Effector memory CD4-positive, alpha-beta T cell (primary cell): ENCODE measurements around the gene SEMA4C.
A peak's percentile ranks its signal among the peaks of the same experiment; 100 is the strongest.

Experiments used
- DNase-seq, 3 donors: peaks; one replicate each; pipeline ENCODE4 v3.0.0-alpha.2; 2020
- H3K27ac ChIP-seq: 2 replicates; pipeline ENCODE4 v1.7.0; 2013; ENCODE audit warnings: mild to moderate bottlenecking, low read length, moderate library complexity; ENCODE audit not compliant: insufficient read depth, poor library complexity, severe bottlenecking
- H3K27me3 ChIP-seq: replicated peaks from 2 replicates; pipeline ENCODE4 v1.7.0; 2013; ENCODE audit warnings: mild to moderate bottlenecking, low read length; ENCODE audit not compliant: insufficient read depth, control insufficient read depth, poor library complexity, severe bottlenecking
- H3K36me3 ChIP-seq: 2 replicates; pipeline ENCODE4 v1.7.0; 2013; ENCODE audit warnings: mild to moderate bottlenecking, low read length, moderate library complexity; ENCODE audit not compliant: control insufficient read depth, insufficient read depth
- H3K4me1 ChIP-seq: 2 replicates; pipeline ENCODE4 v1.7.0; 2013; ENCODE audit warnings: low read length, mild to moderate bottlenecking; ENCODE audit not compliant: control insufficient read depth, insufficient read depth, poor library complexity, severe bottlenecking
- H3K4me3 ChIP-seq: 2 replicates; pipeline ENCODE4 v1.7.0; 2013; ENCODE audit warnings: low read length, low read depth, mild to moderate bottlenecking; ENCODE audit not compliant: insufficient read depth, poor library complexity, severe bottlenecking
- H3K9me3 ChIP-seq: 2 replicates; pipeline ENCODE4 v1.7.0; 2013; ENCODE audit warnings: mild to moderate bottlenecking, low read length, moderate library complexity; ENCODE audit not compliant: control insufficient read depth

SEMA4C gene

GRCh38 chr2:96880891-96881273 is 11.0 kb upstream of the SEMA4C start:
- Histone ChIP-seq H3K36me3 (no peaks in the 10 kb centered on the region), H3K4me3 (no peak overlapping the region), H3K4me1 (no peaks in the 10 kb centered on the region), H3K27me3 (no peaks in the 10 kb centered on the region), H3K9me3 (no peaks in the 10 kb centered on the region), H3K27ac (no peak overlapping the region)
- DNase-seq, result no peak

GRCh38 chr2:96879545-96880040 is 9.7 kb upstream of the SEMA4C start:
- Histone ChIP-seq H3K27ac (no peak overlapping the region), H3K27me3 (no peaks in the 10 kb centered on the region), H3K36me3 (no peaks in the 10 kb centered on the region), H3K4me3 (no peak overlapping the region), H3K9me3 (no peaks in the 10 kb centered on the region), H3K4me1 (no peaks in the 10 kb centered on the region)
- DNase-seq, result no peak

GRCh38 chr2:96878796-96879544 is 9.1 kb upstream of the SEMA4C start:
- no peak for DNase-seq
- Histone ChIP-seq H3K4me3 (no peak overlapping the region), H3K27ac (no peak overlapping the region), H3K4me1 (peaks cover 4% of the 10 kb centered on the region), H3K36me3 (no peaks in the 10 kb centered on the region), H3K27me3 (no peaks in the 10 kb centered on the region), H3K9me3 (no peaks in the 10 kb centered on the region)

DNA sequence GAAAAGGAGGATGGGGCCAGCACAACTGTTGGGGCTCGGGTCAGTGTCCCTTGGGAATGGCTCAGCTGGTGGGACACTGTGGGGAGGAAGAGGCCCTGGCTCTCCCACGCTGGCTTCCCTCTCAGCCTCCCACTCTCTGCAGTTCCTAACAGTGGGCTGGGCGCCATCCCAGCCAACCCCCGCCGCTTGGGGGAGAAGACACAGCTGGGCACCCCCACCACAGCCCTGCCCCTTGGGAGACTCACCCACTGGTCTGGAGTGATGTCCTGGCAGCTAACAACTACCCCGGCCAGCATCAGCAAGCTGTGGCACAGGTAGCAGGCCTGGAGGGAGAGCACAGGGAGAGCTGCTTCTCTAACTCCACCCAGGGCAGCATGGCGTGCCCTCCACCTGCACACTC is 8.3 kb upstream of the SEMA4C start:
- H3K4me1 ChIP-seq, result peaks cover 8% of the 10 kb centered on the region
- H3K4me3 ChIP-seq, result no peak overlapping the region
- no peaks in the 10 kb centered on the region for H3K36me3 ChIP-seq
- H3K27me3 ChIP-seq, result no peaks in the 10 kb centered on the region
- DNase-seq, result no peak
- H3K27ac ChIP-seq, result no peak overlapping the region
- H3K9me3 ChIP-seq, result no peaks in the 10 kb centered on the region

DNA sequence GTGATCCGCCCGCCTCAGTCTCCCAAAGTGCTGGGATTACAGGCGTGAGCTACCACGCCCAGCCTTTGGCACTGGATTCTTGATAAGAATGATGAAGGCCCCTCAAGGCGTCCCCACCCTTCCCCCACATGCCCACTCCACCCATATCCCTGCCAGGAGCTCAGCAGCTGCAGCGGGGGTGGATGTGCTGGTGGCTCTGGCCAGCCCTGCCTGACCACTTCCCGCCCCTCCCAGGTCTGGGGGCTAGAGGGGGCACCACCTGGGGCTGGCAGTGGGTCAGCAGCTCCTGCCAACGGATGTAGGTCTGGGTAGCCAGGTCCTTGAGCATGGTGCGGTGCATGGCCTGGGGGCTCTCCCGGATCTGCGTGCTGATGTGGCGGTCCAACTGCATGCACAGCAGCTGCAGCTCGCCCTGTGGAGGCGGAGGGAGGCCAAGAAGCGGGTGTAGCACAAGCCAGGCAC is 7.8 kb upstream of the SEMA4C start:
- peaks cover 12% of the 10 kb centered on the region for H3K4me1 ChIP-seq
- H3K4me3 ChIP-seq, result no peak overlapping the region
- H3K36me3 ChIP-seq, result no peaks in the 10 kb centered on the region
- no peaks in the 10 kb centered on the region for H3K27me3 ChIP-seq
- no peak overlapping the region for H3K27ac ChIP-seq
- no peaks in the 10 kb centered on the region for H3K9me3 ChIP-seq
- DNase-seq, result no peak

DNA sequence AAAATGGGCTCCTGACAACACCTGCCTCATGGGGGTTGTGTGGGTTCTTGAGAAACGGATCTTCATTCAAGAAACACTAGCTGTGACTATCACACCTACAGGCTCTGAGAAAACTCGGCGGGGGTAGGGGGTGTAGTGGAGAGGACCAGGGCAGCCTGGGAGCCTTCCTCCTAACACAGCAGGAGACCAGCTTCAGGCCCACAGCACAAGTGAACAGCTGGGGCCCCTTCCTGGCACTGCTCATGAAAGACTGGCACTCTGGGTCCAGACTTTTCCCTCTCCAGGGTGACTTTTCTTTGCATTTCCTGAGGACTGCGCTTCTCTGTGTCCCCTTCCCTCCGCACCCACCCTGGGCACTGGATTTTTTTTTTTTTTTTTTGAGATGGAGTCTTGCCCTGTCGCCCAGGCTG is 7.2 kb upstream of the SEMA4C start:
- Histone ChIP-seq H3K4me3 (no peak overlapping the region), H3K9me3 (no peaks in the 10 kb centered on the region), H3K36me3 (no peaks in the 10 kb centered on the region), H3K27me3 (no peaks in the 10 kb centered on the region), H3K4me1 (peaks cover 12% of the 10 kb centered on the region), H3K27ac (no peak overlapping the region)
- no peak for DNase-seq

DNA sequence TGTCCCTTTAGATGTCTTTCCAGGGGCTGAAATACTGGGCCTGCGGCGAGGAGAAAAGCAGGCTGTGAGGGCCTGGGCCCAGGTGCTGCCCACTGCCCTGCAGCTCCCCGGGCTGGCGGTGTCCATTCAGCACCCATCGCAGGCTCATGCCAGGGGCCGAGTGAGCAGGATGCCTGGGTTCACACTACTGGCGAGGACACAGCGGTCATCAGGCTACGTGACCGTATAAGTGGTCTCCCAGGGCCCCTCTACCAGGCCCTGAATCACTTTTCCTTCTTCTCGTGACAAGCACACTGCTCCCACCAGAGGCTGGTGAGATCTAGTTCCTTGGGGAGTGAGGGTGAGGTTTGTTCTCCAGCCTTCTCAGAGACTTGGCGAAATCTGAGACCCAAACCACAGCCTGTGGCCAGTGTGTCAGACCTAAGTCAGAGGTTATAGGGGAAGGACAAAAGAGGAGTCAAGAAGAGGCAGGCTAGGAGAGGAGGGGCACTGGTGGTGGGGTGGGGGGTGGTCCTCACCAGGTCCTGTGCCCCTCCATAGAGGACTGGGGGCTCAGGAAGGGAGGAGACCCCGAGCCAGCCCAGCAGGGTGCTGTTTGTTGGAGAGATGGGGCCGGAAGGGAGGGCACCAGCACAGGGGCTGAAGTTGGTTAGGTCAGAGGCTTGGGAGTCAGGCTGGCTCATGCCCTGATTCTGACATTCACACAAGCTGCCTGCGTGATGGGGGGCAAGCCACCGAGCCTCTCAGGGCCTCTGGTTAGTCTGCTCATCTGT is 6.6 kb upstream of the SEMA4C start:
- no peak for DNase-seq
- H3K27me3 ChIP-seq, result no peaks in the 10 kb centered on the region
- H3K9me3 ChIP-seq, result no peaks in the 10 kb centered on the region
- H3K36me3 ChIP-seq, result no peaks in the 10 kb centered on the region
- H3K27ac ChIP-seq, result no peak overlapping the region
- H3K4me3 ChIP-seq, result no peak overlapping the region
- peaks cover 12% of the 10 kb centered on the region for H3K4me1 ChIP-seq

DNA sequence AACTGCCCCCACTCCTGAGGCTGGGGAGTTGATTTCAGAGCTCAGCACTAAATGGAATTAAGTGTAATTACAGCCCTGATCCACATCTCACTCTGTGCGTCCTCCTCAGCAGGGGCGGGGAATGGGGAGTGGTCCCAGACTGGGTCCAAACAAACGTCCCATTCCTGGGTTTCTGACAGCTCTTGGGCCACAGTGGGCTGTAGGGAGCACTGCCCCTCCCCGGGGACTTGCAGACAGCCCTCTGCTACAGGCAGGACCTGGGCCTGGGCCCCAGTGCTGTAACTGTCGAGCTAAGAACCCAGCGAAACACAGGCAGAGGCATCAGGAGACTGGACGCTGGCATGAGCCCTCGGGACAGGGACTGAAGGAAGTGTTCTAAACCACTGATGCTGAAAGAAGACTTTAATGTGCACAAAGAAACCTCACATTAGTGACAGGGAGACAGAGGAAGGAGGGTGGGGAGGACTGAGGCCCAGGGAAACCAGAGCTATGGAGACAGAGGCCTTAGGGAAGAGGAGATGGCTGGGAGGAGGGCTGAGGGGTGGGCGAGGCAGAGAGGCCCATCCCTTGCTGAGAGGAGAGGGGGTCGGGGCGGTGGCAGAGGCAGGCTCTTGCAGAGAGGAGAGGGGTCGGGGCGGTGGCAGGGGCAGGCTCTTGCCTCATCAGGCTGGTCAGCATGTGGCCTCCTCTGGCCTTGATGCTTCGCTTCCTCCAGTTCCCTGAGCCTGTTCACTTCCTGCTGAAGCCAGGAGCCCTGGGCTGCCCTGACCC is 5.8 kb upstream of the SEMA4C start:
- Histone ChIP-seq H3K9me3 (no peaks in the 10 kb centered on the region), H3K4me1 (peaks cover 18% of the 10 kb centered on the region), H3K4me3 (no peak overlapping the region), H3K27me3 (no peaks in the 10 kb centered on the region), H3K27ac (no peak overlapping the region), H3K36me3 (no peaks in the 10 kb centered on the region)
- DNase-seq, result no peak

DNA sequence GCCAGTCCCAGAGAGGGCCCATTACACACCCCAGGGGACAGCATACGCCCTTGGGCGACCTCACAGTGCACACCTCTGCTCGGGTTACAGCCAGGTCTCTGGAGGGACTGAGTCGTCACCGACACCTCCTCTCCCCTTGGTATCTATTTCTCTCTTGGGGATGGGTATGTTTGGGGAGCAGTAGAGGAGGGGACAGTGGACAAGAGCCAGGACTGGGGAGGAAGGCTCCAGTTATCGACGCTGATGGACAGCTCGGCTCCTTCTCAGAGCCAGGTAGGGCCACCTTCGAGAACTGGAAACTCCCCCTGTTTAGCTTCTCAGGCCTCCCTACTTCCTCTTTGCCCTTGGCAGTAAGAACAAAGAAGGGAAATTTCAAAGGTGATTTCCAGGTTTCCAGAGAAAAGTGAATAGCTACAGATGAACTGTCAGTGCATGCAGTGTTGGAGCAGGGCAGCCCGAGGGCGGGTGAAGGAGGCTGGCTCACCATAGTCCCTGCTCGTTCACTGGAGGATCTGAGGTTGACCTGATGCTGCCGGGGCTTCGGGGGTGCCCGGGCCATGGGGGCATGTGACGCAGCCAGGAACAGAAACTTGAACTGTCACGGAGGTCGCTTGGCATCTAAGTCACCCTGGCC is 4.4 kb upstream of the SEMA4C start:
- no peak for DNase-seq

More for the DNA sequence above, 4.4 kb upstream of the SEMA4C start:
- Histone ChIP-seq H3K4me3 (no peak overlapping the region), H3K9me3 (no peaks in the 10 kb centered on the region), H3K36me3 (no peaks in the 10 kb centered on the region), H3K27me3 (no peaks in the 10 kb centered on the region), H3K27ac (peak overlapping the region; percentile 33), H3K4me1 (peaks cover 25% of the 10 kb centered on the region)
